HuH-7.5 (cell line): Measurements from ENCODE around the gene NLRC5.
"Not testable (repeated sequence)": the region's sequence is repeated elsewhere in the genome, so short reads cannot be mapped to it uniquely, and the experiment has no call there.

Experiments used
- DNase-seq: peaks from one replicate; pipeline ENCODE4 v3.0.0; 2011; ENCODE audit warnings: low spot score

NLRC5 gene

GRCh38 chr16:57044931-57045693, 55.8 kb downstream of the NLRC5 start:
- DNase-seq, result no peak

GRCh38 chr16:57045694-57046381, 56.5 kb downstream of the NLRC5 start:
- DNase-seq, result peak; percentile 76

DNA sequence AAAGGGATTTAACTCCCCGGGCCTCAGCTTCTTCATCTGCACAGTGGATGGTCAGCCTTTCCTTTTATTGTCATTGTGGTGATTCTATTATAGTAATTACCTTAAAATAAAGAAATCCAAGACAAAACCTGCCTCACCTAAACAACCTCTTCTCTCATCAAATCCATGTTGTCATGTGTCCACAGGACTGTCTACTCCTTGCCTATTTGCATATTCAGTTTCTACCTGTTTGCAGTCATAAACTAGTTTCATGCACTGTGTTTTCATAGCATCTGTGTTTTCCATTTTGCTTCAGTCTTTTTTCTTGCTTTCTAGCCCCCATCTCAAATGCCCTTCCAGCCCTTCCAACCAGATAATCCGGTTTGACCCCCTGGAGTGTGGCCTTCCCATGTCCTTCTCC, 58.7 kb downstream of the NLRC5 start:
- no peak for DNase-seq

DNA sequence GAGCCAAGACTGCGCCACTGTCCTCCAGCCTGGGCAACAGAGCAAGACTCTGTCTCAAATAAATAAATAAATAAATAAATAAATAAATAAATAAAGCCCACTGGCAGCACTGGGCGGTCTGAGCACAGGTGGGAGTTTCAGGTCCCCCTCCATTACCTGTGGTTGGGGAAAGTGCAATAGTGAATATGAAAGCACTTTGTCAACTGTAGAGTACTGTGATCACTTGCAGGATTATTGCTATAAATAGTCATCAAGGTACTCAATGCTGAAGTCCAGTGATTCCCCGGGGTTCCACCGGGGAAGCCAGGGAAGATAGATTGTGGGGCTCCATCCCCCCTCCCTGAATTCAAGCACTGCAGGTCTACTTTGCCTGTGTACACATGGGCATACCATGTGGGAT, 60.3 kb downstream of the NLRC5 start:
- no peak for DNase-seq

GRCh38 chr16:57051696-57052228, 62.4 kb downstream of the NLRC5 start:
- DNase-seq, result no peak

DNA sequence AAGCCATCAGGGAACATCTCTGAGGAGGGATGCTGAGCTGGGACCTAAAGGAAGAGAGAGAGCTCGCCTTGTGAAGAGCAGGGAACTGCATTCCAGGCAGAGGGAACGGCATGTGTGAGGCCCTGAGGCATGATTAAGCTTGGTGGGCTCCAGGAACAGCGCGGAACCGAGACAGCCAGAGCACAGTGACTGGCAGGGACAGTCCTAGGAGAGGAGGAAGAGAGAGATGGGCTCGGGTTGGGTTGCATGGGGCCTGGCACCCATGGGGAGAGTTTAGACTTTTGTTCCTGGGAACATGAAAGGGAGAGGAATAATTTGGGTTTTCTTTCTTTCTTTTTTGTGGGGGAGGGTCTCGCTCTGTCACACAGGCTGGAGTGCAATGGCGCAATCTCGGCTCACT, 63.8 kb downstream of the NLRC5 start:
- no peak for DNase-seq

- no peak for DNase-seq
Measured at GRCh38 chr16:57054338-57054737, 65.0 kb downstream of the NLRC5 start.

- no peak for DNase-seq
Measured at GRCh38 chr16:57054771-57055170, 65.4 kb downstream of the NLRC5 start.

GRCh38 chr16:57055671-57056070, 66.3 kb downstream of the NLRC5 start:
- DNase-seq, result no peak

- DNase-seq, result no peak
Measured at GRCh38 chr16:57058291-57058861, 69.0 kb downstream of the NLRC5 start.

GRCh38 chr16:57060323-57061083, 71.1 kb downstream of the NLRC5 start:
- no peak for DNase-seq

- DNase-seq, result no peak
Measured at GRCh38 chr16:57061084-57061905, 71.9 kb downstream of the NLRC5 start.

DNA sequence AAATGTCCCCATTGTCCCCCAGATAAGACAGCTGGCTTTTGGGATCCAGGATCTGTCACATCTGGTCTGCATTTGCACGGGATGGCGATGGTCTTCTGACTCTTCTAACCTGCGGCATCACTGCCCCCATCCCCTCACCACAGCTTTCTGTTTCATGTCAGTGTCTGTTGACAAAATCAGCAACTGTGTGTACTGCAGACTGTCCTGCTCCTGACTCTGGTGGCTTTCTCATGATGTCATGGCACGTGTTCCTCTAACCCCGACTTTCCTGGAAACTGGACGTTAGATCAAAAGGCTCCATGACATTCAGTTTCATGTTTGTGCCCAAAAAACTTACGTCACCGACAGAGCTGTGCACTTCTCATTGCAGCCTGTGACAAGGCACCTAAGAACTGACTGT, 73.0 kb downstream of the NLRC5 start:
- no peak for DNase-seq

GRCh38 chr16:57063189-57063588, 73.8 kb downstream of the NLRC5 start:
- not testable (repeated sequence) for DNase-seq

GRCh38 chr16:57064995-57065394, 75.6 kb downstream of the NLRC5 start:
- no peak for DNase-seq

DNA sequence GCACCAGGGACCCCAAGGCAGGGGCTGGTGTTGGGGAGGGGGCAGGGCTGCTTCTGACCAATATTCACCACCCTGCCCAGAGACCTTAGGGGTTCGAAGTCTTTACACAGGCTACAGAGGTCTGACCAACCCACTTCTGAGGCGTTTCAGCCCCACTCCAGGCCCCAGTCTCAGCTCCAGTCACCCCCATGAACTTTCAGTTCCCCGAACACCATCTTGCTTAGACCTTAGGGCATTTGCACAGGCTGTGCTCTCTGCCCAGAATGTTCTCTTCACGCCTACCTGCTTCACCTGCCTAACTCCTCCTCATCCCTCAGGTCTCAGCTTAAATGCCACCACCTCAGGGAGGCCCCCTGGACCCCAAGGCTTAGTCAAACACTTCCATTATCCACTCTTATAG, 77.3 kb downstream of the NLRC5 start:
- DNase-seq, result no peak

DNA sequence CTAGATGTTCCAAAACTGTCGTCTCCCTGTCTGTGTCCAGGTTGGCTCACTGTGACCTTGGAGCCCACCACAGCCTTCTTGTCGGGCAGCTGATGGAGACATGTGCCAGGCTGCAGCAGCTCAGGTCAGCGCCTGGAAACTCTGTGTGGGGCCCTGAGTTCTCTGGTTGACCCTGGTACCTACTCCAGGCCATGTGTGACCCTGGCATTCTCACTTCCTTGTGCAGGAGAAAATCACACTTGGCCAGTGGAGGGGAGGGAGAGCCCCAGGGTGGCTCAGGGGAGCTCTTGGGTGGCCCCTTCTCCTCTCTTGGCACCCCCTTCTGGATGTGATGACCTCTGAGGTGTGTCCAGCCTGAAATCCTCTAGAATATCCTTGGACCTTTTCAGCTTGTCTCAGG, 78.0 kb downstream of the NLRC5 start:
- DNase-seq, result no peak

DNA sequence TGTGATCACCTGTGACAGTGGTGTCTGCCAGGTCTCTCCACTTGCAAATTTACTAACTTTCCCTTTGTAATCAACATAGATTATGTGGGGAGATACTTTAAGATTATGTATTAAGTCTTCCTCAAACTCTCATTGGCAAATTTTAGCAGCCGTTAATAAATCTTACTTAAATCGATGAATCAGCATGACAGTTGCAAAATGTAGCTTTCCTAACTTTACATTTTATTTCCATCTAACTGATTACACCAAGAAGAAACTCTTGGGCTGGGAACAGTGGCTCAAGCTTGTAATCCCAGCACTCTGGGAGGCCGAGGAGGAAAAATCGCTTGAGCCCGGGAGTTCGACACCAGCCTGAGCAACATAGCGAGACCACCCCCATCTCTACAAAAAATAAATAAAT, 79.7 kb downstream of the NLRC5 start:
- no peak for DNase-seq

DNA sequence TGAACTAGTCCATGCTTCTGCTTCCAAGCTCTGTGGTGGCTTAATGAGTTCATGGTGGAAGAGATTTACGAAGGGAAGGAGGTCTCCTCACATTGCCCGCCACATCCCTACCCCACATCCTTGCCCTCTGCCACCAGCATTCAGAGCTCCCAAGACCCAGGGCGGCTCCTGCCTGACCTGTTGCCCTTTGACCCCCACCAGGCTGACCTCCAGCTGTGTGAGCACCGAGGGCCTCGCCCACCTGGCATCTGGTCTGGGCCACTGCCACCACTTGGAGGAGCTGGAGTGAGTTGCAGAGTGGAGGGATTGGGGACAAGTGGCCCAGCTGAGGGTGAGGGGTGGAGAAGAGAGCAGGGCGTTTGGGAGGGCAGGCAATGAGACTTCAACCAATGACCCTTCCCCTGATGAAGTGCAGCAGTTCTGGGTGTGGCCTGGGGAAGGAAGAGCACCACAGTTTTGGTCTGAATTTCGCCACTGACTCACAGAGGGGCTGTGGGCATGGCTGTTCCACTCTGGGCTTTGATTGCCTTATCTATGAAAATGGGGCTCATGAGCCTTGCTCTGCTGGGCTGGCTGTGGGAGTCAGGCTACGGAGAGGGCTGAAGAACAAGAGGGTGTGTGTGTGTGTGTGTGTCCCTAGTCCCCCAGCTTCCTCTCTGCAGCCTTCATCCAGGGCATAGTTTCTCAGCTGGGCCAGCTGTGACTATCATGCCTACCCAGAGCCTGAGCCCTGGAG, 80.4 kb downstream of the NLRC5 start:
- DNase-seq, result no peak

DNA sequence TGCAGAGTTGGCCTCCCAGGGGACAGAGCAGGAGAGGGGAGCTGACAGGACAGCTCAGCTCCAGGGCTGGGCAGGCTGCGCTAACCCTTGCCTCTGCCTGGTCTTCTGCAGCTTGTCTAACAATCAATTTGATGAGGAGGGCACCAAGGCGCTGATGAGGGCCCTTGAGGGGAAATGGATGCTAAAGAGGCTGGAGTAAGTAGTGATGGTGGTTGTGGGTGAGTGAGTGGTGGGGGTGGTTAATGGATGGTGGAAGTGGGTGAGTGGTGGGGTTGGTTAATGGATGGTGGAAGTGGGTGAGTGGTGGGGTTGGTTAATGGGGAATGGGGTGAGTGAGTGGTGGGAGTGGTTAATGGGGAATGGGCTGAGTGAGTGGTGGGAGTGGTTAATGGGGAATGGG, 81.1 kb downstream of the NLRC5 start:
- no peak for DNase-seq
